Small intestine (tissue), 7 donors: ENCODE data around the gene TFB2M. TPM values are rescaled to one million over a fixed set of nuclear protein-coding genes. Genes with fewer than 3 reads are reported as not detected.
A peak's percentile ranks its signal among the peaks of the same experiment; 100 is the strongest.
"Not testable (repeated sequence)": the region's sequence is repeated elsewhere in the genome, so short reads cannot be mapped to it uniquely, and the experiment has no call there.

Experiments
- DNase-seq, 2 donors: peaks; one replicate each; pipeline versions ENCODE4 v3.0.0 to v3.0.0-alpha.2; 2013
- FAIRE-seq: peaks from 2 replicates; lab custom pipeline; 2012; peaks lifted over from hg19 to GRCh38; lab: Jason Lieb, UNC
- H3K27ac ChIP-seq, 3 donors: one replicate each; pipeline ENCODE4 v1.5.1; 2013; ENCODE audit warnings: low read length in 2 of 3, mild to moderate bottlenecking in 2 of 3, control low read depth in 1 of 3, inconsistent platforms in 1 of 3, low read depth in 1 of 3, moderate library complexity in 1 of 3
- H3K27me3 ChIP-seq, 3 donors: one replicate each; pipeline ENCODE4 v1.6.1; 2013; ENCODE audit warnings: low read length in 3 of 3, inconsistent platforms in 1 of 3; ENCODE audit not compliant: control insufficient read depth in 3 of 3, insufficient read depth in 3 of 3
- H3K36me3 ChIP-seq, 3 donors: one replicate each; pipeline ENCODE4 v1.6.1; 2013; ENCODE audit warnings: low read length in 3 of 3, inconsistent platforms in 1 of 3, low read depth in 1 of 3, mild to moderate bottlenecking in 1 of 3, moderate library complexity in 1 of 3; ENCODE audit not compliant: control insufficient read depth in 3 of 3, insufficient read depth in 2 of 3
- H3K4me1 ChIP-seq, 3 donors: one replicate each; pipeline ENCODE4 v1.6.1; 2013; ENCODE audit warnings: low read length in 2 of 3, inconsistent platforms in 1 of 3, low read depth in 1 of 3, mild to moderate bottlenecking in 1 of 3, moderate library complexity in 1 of 3; ENCODE audit not compliant: control insufficient read depth in 3 of 3, insufficient read depth in 2 of 3
- H3K4me3 ChIP-seq, 3 donors: one replicate each; pipeline ENCODE4 v1.5.1; 2013; ENCODE audit warnings: low read length in 3 of 3, control low read depth in 1 of 3, inconsistent platforms in 1 of 3, low read depth in 1 of 3, mild to moderate bottlenecking in 1 of 3, moderate library complexity in 1 of 3
- H3K9me3 ChIP-seq, 2 donors: one replicate each; pipeline ENCODE4 v1.6.1; 2013; ENCODE audit warnings: low read depth in 1 of 2, low read length in 1 of 2; ENCODE audit not compliant: control insufficient read depth in 2 of 2, insufficient read depth in 1 of 2
- WGBS, 3 donors: extraction: QIAGEN DNeasy Blood & Tissue Kit; methylation state at CpG; one replicate each; pipeline ENCODE4 v1.1.7; 2013; 5-methylcytosine and 5-hydroxymethylcytosine counted together
- polyA plus RNA-seq, 4 donors: library from polyadenylated mRNA; stranded (reverse) in 3 of 4; unstranded in 1 of 4; fragments of 200-250 nt in 3 of 4; fragments of 120-200 nt in 1 of 4; gene quantifications; one replicate each; pipeline versions ENCODE4 v1.2.1 to v1.2.3, GENCODE V29; 2013
- donor health status: healthy with polysubstance abuse.
- donor health status: control.
- donor health status: control.
- donor health status: Bipolar disorder and iron deficiency.
- donor health status: healthy.

TFB2M gene
- polyA plus RNA-seq, 4 donors: 7.8 to 16.6 (median 10.4) TPM

GRCh38 chr1:246571309-246571708 lies 5.2 kb upstream of the TFB2M start:
- H3K36me3 ChIP-seq, H3K27me3 ChIP-seq, H3K9me3 ChIP-seq, DNase-seq, FAIRE-seq, H3K4me3 ChIP-seq, H3K4me1 ChIP-seq: not testable (repeated sequence)
- WGBS, 3 donors: 59 to 88% (median 79%) methylated on average over 4 of the region's 4 CpGs
- H3K27ac ChIP-seq: peak overlapping the region in 1 of 3 donors; percentile 83

GRCh38 chr1:246569248-246570238 lies 3.5 kb upstream of the TFB2M start:
- WGBS, 3 donors: 38 to 59% (median 46%) methylated on average over 8 of the region's 8 CpGs
- Histone ChIP-seq H3K36me3 (peaks cover 0 to 2% (median 0%) of the 10 kb centered on the region in 3 donors), H3K27me3 (no peaks in the 10 kb centered on the region), H3K4me1 (peaks cover 3 to 13% (median 6%) of the 10 kb centered on the region in 3 donors), H3K4me3 (no peak overlapping the region), H3K27ac (peak overlapping the region in 2 of 3 donors; percentile 32 to 85), H3K9me3 (no peaks in the 10 kb centered on the region)
- FAIRE-seq (no peak), DNase-seq (peak in 1 of 2 donors; percentile 30)

GRCh38 chr1:246567646-246568235 lies 1.7 kb upstream of the TFB2M start:
- FAIRE-seq: no peak
- WGBS, 3 donors: 48 to 52% (median 50%) methylated on average over 4 of the region's 4 CpGs
- H3K9me3 ChIP-seq: no peaks in the 10 kb centered on the region
- no peak for DNase-seq
- H3K4me3 ChIP-seq: peak overlapping the region in 1 of 3 donors; percentile 90
- no peaks in the 10 kb centered on the region for H3K27me3 ChIP-seq
- peaks cover 0 to 7% (median 0%) of the 10 kb centered on the region in 3 donors for H3K36me3 ChIP-seq
- peak overlapping the region in 2 of 3 donors; percentile 45 to 97 for H3K27ac ChIP-seq
- H3K4me1 ChIP-seq: peaks cover 3 to 11% (median 8%) of the 10 kb centered on the region in 3 donors

GRCh38 chr1:246566813-246567645 lies 968 bp upstream of the TFB2M start:
- H3K4me1 ChIP-seq: peaks cover 3 to 11% (median 8%) of the 10 kb centered on the region in 3 donors
- no peaks in the 10 kb centered on the region for H3K27me3 ChIP-seq
- H3K27ac ChIP-seq: peak overlapping the region; percentile 87 to 97 (median 96)
- H3K36me3 ChIP-seq: peaks cover 0 to 8% (median 0%) of the 10 kb centered on the region in 3 donors
- peak overlapping the region; percentile 90 to 94 (median 94) for H3K4me3 ChIP-seq
- no peaks in the 10 kb centered on the region for H3K9me3 ChIP-seq
- WGBS, 3 donors: 1% methylated on average over 25 of the region's 25 CpGs
- DNase-seq (peak; percentile 44), FAIRE-seq (no peak)

GRCh38 chr1:246565751-246566127 lies 322 bp downstream of the TFB2M start:
- no peak for FAIRE-seq
- DNase-seq: no peak
- 0 to 1% (median 0%) methylated on average over 25 of the region's 25 CpGs for WGBS, 3 donors
- peak overlapping the region; percentile 86 to 94 (median 90) for H3K4me3 ChIP-seq
- H3K36me3 ChIP-seq: peaks cover 0 to 10% (median 0%) of the 10 kb centered on the region in 3 donors
- H3K4me1 ChIP-seq: peaks cover 3 to 11% (median 8%) of the 10 kb centered on the region in 3 donors
- H3K9me3 ChIP-seq: no peaks in the 10 kb centered on the region
- no peaks in the 10 kb centered on the region for H3K27me3 ChIP-seq
- H3K27ac ChIP-seq: peak overlapping the region; percentile 51 to 86 (median 76)

GRCh38 chr1:246564839-246565750 lies 966 bp downstream of the TFB2M start:
- no peaks in the 10 kb centered on the region for H3K9me3 ChIP-seq
- 22 to 28% (median 22%) methylated on average over 33 of the region's 33 CpGs for WGBS, 3 donors
- peak overlapping the region; percentile 86 to 94 (median 90) for H3K4me3 ChIP-seq
- DNase-seq: no peak
- no peaks in the 10 kb centered on the region for H3K27me3 ChIP-seq
- peak overlapping the region in 2 of 3 donors; percentile 76 to 86 for H3K27ac ChIP-seq
- peaks cover 0 to 14% (median 0%) of the 10 kb centered on the region in 3 donors for H3K36me3 ChIP-seq
- FAIRE-seq: no peak
- peaks cover 3 to 11% (median 8%) of the 10 kb centered on the region in 3 donors for H3K4me1 ChIP-seq

- H3K27me3 ChIP-seq, FAIRE-seq, DNase-seq, H3K9me3 ChIP-seq, H3K4me1 ChIP-seq, H3K4me3 ChIP-seq, H3K27ac ChIP-seq: not testable (repeated sequence)
- 88 to 90% (median 90%) methylated on average over 10 of the region's 10 CpGs for WGBS, 3 donors
- H3K36me3 ChIP-seq: peaks cover under 1 to 33% (median 2%) of the 10 kb centered on the region in 3 donors
Observed at GRCh38 chr1:246560833-246561232, 5.2 kb downstream of the TFB2M start.
